WTC11 (cell line): Measurements from ENCODE around the gene WDR26. TPM values are rescaled to one million over a fixed set of nuclear protein-coding genes. Genes with fewer than 3 reads are reported as not detected.
A peak's percentile ranks its signal among the peaks of the same experiment; 100 is the strongest.
"Not testable (repeated sequence)": the region's sequence is repeated elsewhere in the genome, so short reads cannot be mapped to it uniquely, and the experiment has no call there.

ENCODE experiments used
- ATAC-seq: fragments of 200-7000 bp; cut with Tn5 transposase; 2 replicates; pipeline ENCODE4 v1.10.0; 2021; ENCODE audit warnings: mild to moderate bottlenecking, moderate library complexity
- CTCF ChIA-PET: fragments of 300-600 bp; sonication (Branson Sonifier 250); formaldehyde crosslinking; loops from one replicate; lab custom pipeline; 2021; ENCODE audit warnings: antibody characterized with exemption; lab: Charles Lee
- POLR2A ChIA-PET: fragments of 350-600 bp; sonication (Branson Sonifier 250); formaldehyde crosslinking; loops from one replicate; lab custom pipeline; 2021; ENCODE audit warnings: antibody characterized with exemption; lab: Charles Lee
- DNase-seq: peaks from one replicate; pipeline ENCODE4 v3.0.0; 2021; ENCODE audit warnings: low spot score
- H3K27ac Mint-ChIP-seq: 2 replicates; pipeline ENCODE4 v1.8.0; 2021; ENCODE audit warnings: mixed read lengths
- H3K27me3 Mint-ChIP-seq: 2 replicates; pipeline ENCODE4 v1.8.0; 2021; ENCODE audit warnings: low read depth, mild to moderate bottlenecking, moderate library complexity, mixed read lengths
- H3K36me3 Mint-ChIP-seq: 2 replicates; pipeline ENCODE4 v1.8.0; 2021; ENCODE audit warnings: mixed read lengths
- H3K4me1 Mint-ChIP-seq: 2 replicates; pipeline ENCODE4 v1.8.0; 2022; ENCODE audit warnings: mixed read lengths
- H3K4me3 Mint-ChIP-seq: 2 replicates; pipeline ENCODE4 v1.8.0; 2021; ENCODE audit warnings: mild to moderate bottlenecking, moderate library complexity, mixed read lengths
- H3K9me3 Mint-ChIP-seq: 2 replicates; pipeline ENCODE4 v1.8.0; 2021; ENCODE audit warnings: mixed read lengths
- AR ChIP-seq: fragments of 250-450 bp; sonication (Bioruptor Pico); IDR thresholded peaks from 2 replicates; pipeline ENCODE4 v1.9.0; 2021; ENCODE audit warnings: mild to moderate bottlenecking
- CTCF ChIP-seq: fragments of 200-600 bp; IDR thresholded peaks from 2 replicates; pipeline ENCODE4 v1.8.0; 2022; ENCODE audit warnings: antibody characterized with exemption
- E2F1 ChIP-seq: sonication (generic); formaldehyde crosslinking; IDR thresholded peaks from 2 replicates; pipeline ENCODE4 v1.8.0; 2022; ENCODE audit warnings: mild to moderate bottlenecking, missing genetic modification reagents
- E2F5 ChIP-seq: sonication (generic); formaldehyde crosslinking; IDR thresholded peaks from 2 replicates; pipeline ENCODE4 v1.8.1; 2022; ENCODE audit warnings: mild to moderate bottlenecking, moderate library complexity, missing genetic modification reagents
- ELF4 ChIP-seq: sonication (generic); formaldehyde crosslinking; IDR thresholded peaks from 2 replicates; pipeline ENCODE4 v1.8.1; 2022; ENCODE audit warnings: low read depth, mild to moderate bottlenecking, moderate library complexity, missing genetic modification reagents
- FOXK1 ChIP-seq: sonication (generic); formaldehyde crosslinking; IDR thresholded peaks from 2 replicates; pipeline ENCODE4 v1.8.0; 2022; ENCODE audit warnings: mild to moderate bottlenecking, moderate library complexity, missing genetic modification reagents
- GTF2I ChIP-seq: fragments of 250-450 bp; sonication (Bioruptor Pico); conservative IDR thresholded peaks from 2 replicates; pipeline ENCODE4 v1.4.0; 2021; ENCODE audit warnings: mild to moderate bottlenecking
- JUN ChIP-seq: sonication (generic); formaldehyde crosslinking; IDR thresholded peaks from 2 replicates; pipeline ENCODE4 v1.8.0; 2023; ENCODE audit warnings: mild to moderate bottlenecking, missing genetic modification reagents
- MAX ChIP-seq: sonication (generic); formaldehyde crosslinking; IDR thresholded peaks from 2 replicates; pipeline ENCODE4 v1.8.0; 2022; ENCODE audit warnings: mild to moderate bottlenecking, missing genetic modification reagents
- MXD4 ChIP-seq: fragments of 250-450 bp; sonication (Bioruptor Pico); IDR thresholded peaks from 2 replicates; pipeline ENCODE4 v1.8.0; 2021; ENCODE audit warnings: mild to moderate bottlenecking, moderate library complexity, borderline replicate concordance
- RORB ChIP-seq: fragments of 250-450 bp; sonication (Bioruptor Pico); IDR thresholded peaks from 2 replicates; pipeline ENCODE4 v1.9.0; 2021; ENCODE audit warnings: mild to moderate bottlenecking
- SP1 ChIP-seq: sonication (generic); formaldehyde crosslinking; conservative IDR thresholded peaks from 2 replicates; pipeline ENCODE4 v1.8.1; 2022; ENCODE audit warnings: missing genetic modification reagents
- ZBTB21 ChIP-seq: sonication (generic); formaldehyde crosslinking; IDR thresholded peaks from 2 replicates; pipeline ENCODE4 v1.8.1; 2023; ENCODE audit warnings: mild to moderate bottlenecking, missing genetic modification reagents, borderline replicate concordance
- ZNF121 ChIP-seq: sonication (generic); formaldehyde crosslinking; IDR thresholded peaks from 2 replicates; pipeline ENCODE4 v1.8.0; 2023; ENCODE audit warnings: missing genetic modification reagents
- ZNF317 ChIP-seq: sonication (generic); formaldehyde crosslinking; IDR thresholded peaks from 2 replicates; pipeline ENCODE4 v1.8.1; 2023; ENCODE audit warnings: low read depth, mild to moderate bottlenecking, moderate library complexity, missing genetic modification reagents, borderline replicate concordance
- ZNF423 ChIP-seq: fragments of 250-450 bp; sonication (Bioruptor Pico); IDR thresholded peaks from 2 replicates; pipeline ENCODE4 v2.1.2; 2022; ENCODE audit warnings: mild to moderate bottlenecking, moderate library complexity
- ZNF532 ChIP-seq: fragments of 250-450 bp; sonication (Bioruptor Pico); IDR thresholded peaks from 2 replicates; pipeline ENCODE4 v1.9.0; 2021; ENCODE audit warnings: mild to moderate bottlenecking, borderline replicate concordance
- total RNA-seq: library from RNA; stranded (reverse); gene quantifications from 3 replicates; pipeline ENCODE4 v1.2.3, GENCODE V29; 2021

Gene WDR26
- total RNA-seq, 1 experiment from 2014 or later: 66.1 TPM

- DNase-seq: no peak
- ATAC-seq: no peak
- CTCF ChIA-PET: interaction anchor here (0.9 to 1.5 kb wide), 2 partner anchors 27 to 493 kb away, joined by 4 to 6 read pairs; no protein-coding TSS in a partner anchor
- H3K9me3 Mint-ChIP-seq: no peaks in the 10 kb centered on the region
- peaks cover 26% of the 10 kb centered on the region for H3K4me1 Mint-ChIP-seq
- H3K36me3 Mint-ChIP-seq: peaks cover 51% of the 10 kb centered on the region
- H3K4me3 Mint-ChIP-seq: no peak overlapping the region
- no peak for TF ChIP-seq ZNF532 (CRISPR knock-in tag)
- no peak for TF ChIP-seq JUN
- no peak for TF ChIP-seq ZNF423
- no peak for TF ChIP-seq ZBTB21 (CRISPR knock-in tag)
- no peak for TF ChIP-seq MAX (CRISPR knock-in tag)
- TF ChIP-seq ELF4 (CRISPR knock-in tag): no peak
- TF ChIP-seq E2F5 (CRISPR knock-in tag): no peak
- no peak for TF ChIP-seq AR (CRISPR knock-in tag)
- no peak for TF ChIP-seq GTF2I (CRISPR knock-in tag)
- TF ChIP-seq ZNF121: no peak
- no peak for TF ChIP-seq RORB
- no peak for TF ChIP-seq SP1 (CRISPR knock-in tag)
- no peak for TF ChIP-seq FOXK1 (CRISPR knock-in tag)
- TF ChIP-seq, all 79 proteins: peak for 0
- Mint-ChIP-seq H3K27ac (no peak overlapping the region), H3K27me3 (no peaks in the 10 kb centered on the region; the same call in 1 of the 2 replicates)
- POLR2A ChIA-PET: interaction anchor here (0.6 to 1.0 kb wide), 2 partner anchors 13 to 27 kb away, joined by 3 to 4 read pairs; no protein-coding TSS in a partner anchor
Observed at GRCh38 chr1:224429616-224430326, 4.8 kb downstream of the WDR26 start.

- Mint-ChIP-seq H3K36me3 (peaks cover 62% of the 10 kb centered on the region), H3K4me1 (peaks cover 26% of the 10 kb centered on the region)
- DNase-seq, H3K4me3 Mint-ChIP-seq, ATAC-seq, H3K27ac Mint-ChIP-seq, H3K9me3 Mint-ChIP-seq, H3K27me3 Mint-ChIP-seq: not testable (repeated sequence)
- CTCF ChIA-PET: interaction anchor here (1.2 kb wide), 1 partner anchor 10 kb away, joined by 3 read pairs; no protein-coding TSS in a partner anchor
- POLR2A ChIA-PET: interaction anchor here (0.6 kb wide), 1 partner anchor 560 kb away, joined by 3 read pairs; no protein-coding TSS in a partner anchor
Observed at GRCh38 chr1:224428713-224429112, 5.9 kb downstream of the WDR26 start.

GRCh38 chr1:224427346-224427745, 7.3 kb downstream of the WDR26 start:
- peak overlapping the region; percentile 61; the same call in 1 of the 2 replicates for H3K27ac Mint-ChIP-seq
- H3K36me3 Mint-ChIP-seq: peaks cover 67% of the 10 kb centered on the region
- no peak overlapping the region for H3K4me3 Mint-ChIP-seq
- ATAC-seq (no peak), DNase-seq (no peak)
- POLR2A ChIA-PET: interaction anchor here (0.6 kb wide), 1 partner anchor 26 kb away, joined by 3 read pairs; no protein-coding TSS in a partner anchor
- H3K9me3 Mint-ChIP-seq: no peaks in the 10 kb centered on the region
- CTCF ChIA-PET: interaction anchor here (1.2 kb wide), 1 partner anchor 9 kb away, joined by 3 read pairs; no protein-coding TSS in a partner anchor
- H3K27me3 Mint-ChIP-seq: no peaks in the 10 kb centered on the region
- TF ChIP-seq ZNF317 (CRISPR knock-in tag): no peak
- TF ChIP-seq MXD4: no peak
- no peak for TF ChIP-seq E2F1
- no peak for TF ChIP-seq CTCF
- peaks cover 16% of the 10 kb centered on the region for H3K4me1 Mint-ChIP-seq

GRCh38 chr1:224426869-224427268, 7.7 kb downstream of the WDR26 start:
- H3K27me3 Mint-ChIP-seq, CTCF ChIA-PET, H3K27ac Mint-ChIP-seq, H3K9me3 Mint-ChIP-seq, DNase-seq, H3K4me3 Mint-ChIP-seq, ATAC-seq: not testable (repeated sequence)
- H3K4me1 Mint-ChIP-seq: peaks cover 12% of the 10 kb centered on the region
- H3K36me3 Mint-ChIP-seq: peaks cover 71% of the 10 kb centered on the region
- POLR2A ChIA-PET: interaction anchor here (0.6 kb wide), 1 partner anchor 26 kb away, joined by 3 read pairs; no protein-coding TSS in a partner anchor
